GM21576 (cell line): ENCODE results near the gene GBF1.

Experiments
- ATAC-seq: cut with Tn5 transposase; IDR thresholded peaks from one replicate; pipeline ENCODE4 v1.9.1; 2021; ENCODE audit warnings: mild to moderate bottlenecking, moderate library complexity; ENCODE audit not compliant: unreplicated experiment

Gene GBF1

GRCh38 chr10:102334101-102334500 is 88.8 kb downstream of the GBF1 start:
- ATAC-seq: no peak

- no peak for ATAC-seq
These were observed 89.9 kb downstream of the GBF1 start for GRCh38 chr10:102335184-102335583.

GRCh38 chr10:102341038-102341688 is 95.8 kb downstream of the GBF1 start:
- ATAC-seq: no peak

GRCh38 chr10:102342458-102342857 is 97.1 kb downstream of the GBF1 start:
- ATAC-seq: no peak

DNA sequence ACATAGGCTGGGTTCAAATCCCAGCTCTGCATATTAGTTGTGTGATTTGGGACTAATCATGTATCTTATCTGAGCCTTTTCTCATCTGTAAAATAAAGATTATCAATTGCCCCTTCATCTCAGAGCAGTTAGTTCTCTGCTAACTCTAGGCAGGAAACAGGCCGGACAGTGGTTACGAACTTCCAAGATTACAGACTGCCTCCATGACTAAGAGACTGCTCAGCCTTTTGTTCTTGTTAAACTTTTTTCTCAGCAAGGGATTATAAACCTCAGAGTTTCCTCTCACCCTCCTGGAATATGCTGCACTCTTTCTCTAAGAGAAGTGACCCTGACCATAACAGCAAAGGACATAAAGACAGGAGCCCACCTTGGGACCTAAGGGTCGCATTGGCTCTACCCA is 97.6 kb downstream of the GBF1 start:
- no peak for ATAC-seq

DNA sequence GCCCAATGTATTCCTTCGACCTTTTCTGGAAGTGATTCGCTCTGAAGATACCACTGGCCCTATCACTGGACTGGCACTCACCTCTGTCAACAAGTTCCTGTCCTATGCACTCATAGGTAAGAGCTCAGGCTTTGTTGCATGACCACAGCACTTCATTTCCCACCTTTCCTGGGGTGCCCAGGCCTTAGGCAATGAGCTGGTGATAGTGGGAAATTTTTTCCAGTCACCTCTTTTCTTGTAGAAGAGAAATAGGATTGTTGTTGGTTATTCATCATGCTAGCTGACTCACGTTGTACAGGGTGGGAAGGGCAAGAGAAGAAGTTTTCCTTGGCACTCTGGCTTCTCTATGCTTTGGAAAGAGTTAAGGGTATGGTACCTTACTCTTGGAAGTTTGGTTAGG is 98.7 kb downstream of the GBF1 start:
- no peak for ATAC-seq

DNA sequence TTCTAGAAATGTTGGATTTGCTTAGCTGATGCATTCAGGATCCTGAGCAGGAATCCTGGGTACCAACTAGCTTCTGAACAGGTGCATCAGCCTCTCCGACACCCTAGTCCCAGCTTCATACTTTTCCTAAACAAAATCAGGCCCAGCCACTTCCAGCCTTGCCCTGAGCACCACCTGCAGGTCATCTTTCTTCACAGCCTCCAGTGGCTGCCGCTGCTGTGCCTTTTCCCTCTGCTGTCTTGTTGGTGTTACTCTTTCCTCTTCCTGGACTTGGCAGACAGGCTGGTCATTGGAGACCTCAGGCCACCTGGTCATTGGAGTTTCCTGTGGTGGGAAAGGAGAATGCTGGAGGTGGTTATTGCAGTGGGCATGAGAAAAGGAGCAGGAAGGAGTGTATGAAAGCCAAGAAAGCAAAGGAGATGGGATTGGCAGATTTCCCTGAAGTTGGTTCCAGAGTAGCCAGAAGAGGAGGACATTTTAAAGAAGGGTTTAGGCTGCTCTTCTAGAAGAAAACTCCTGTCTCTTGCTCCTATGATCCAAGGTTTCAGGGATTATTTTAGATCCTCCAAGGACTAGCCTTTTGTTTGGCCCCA is 102.0 kb downstream of the GBF1 start:
- ATAC-seq: no peak

GRCh38 chr10:102352066-102352715 is 106.9 kb downstream of the GBF1 start:
- ATAC-seq: no peak

GRCh38 chr10:102354451-102354850 is 109.1 kb downstream of the GBF1 start:
- no peak for ATAC-seq

GRCh38 chr10:102358712-102359382 is 113.5 kb downstream of the GBF1 start:
- ATAC-seq: no peak

GRCh38 chr10:102367441-102367840 is 122.1 kb downstream of the GBF1 start:
- no peak for ATAC-seq

DNA sequence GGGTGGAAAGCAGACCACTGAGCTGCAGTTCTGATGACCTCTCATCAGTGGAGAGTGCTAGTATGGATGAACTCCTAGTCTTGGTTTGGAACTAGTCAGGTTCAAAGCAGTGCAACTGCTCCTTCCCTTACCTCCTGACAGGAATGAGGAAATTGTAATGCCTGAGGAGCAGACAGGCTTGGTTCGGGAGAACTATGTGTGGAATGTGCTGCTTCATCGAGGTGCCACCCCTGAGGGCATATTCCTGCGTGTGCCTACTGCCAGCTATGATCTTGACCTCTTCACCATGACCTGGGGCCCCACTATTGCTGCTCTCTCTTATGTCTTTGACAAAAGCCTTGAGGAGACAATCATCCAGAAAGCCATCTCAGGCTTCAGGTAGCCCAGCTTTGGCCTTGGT is 122.7 kb downstream of the GBF1 start:
- ATAC-seq: no peak

DNA sequence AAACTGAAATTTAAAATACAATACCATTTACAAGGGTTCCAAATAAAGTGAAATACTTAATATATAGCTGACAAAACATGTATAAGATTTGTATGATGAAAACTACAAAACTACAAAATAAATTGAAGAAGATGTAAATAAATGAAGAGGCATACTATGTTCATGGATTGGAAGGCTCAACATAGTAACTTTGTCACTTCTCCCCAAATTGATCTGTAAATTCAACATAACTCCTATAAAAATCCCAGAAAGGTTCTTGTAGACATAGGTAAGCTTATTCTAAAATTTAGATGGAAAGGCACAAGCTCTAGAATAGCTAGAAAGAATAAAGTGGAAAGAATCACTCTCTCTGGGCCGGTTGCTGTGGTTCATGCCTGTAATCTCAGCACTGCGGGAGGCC is 126.0 kb downstream of the GBF1 start:
- no peak for ATAC-seq

- ATAC-seq: no peak
These were observed 129.9 kb downstream of the GBF1 start for GRCh38 chr10:102375250-102375649.

DNA sequence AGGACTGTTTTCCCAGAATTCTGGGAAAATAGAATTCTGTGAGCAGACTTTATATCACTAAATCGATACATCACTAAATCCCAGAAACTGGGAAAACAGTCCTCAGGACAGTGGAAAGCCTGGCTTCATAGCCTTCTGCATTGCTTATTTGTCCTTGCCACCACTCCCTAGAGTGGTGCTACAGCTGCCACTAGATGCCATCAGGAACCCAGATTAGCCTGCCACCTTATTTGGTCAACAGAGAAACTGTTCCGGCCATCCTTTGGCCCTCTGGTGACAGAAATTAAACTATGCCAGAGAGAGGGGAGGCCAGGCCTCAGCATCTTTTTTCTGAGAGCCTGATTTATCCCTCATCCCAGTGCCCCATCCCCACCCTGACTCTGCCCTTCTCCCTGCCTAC is 130.5 kb downstream of the GBF1 start:
- no peak for ATAC-seq

DNA sequence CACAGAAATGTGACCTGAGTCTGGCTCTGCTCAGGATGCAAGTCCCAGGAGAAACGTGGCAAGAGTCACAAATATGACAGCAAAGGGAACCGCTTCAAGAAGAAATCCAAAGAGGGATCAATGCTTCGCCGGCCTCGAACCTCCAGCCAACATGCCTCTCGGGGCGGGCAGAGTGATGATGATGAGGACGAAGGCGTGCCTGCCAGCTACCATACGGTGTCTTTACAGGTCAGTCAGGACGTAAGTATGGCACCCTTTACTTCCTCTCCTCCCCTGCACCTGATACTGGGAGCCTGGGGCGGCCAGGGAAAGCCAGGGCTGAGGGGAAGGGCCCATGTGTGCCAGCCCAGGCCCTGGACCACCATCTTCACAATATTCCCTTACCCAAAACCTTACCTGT is 131.6 kb downstream of the GBF1 start:
- ATAC-seq: no peak

DNA sequence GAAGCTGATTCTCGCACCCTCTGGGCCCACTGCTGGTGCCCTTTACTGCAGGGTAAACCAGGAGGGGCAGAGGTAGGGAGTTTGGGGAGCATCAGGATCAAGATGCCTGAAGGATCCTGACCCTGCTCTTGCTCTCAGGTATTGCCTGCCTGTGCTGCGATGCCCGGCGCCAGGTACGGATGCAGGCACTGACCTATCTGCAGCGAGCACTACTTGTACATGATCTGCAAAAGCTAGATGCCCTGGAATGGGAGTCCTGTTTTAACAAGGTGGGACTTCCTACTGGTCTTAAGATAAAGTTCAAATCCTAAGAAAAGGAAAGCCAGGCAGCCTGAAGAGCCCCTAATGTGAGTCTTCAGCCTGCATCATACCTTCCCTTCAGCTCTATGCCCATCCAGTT is 134.1 kb downstream of the GBF1 start:
- ATAC-seq: no peak

DNA sequence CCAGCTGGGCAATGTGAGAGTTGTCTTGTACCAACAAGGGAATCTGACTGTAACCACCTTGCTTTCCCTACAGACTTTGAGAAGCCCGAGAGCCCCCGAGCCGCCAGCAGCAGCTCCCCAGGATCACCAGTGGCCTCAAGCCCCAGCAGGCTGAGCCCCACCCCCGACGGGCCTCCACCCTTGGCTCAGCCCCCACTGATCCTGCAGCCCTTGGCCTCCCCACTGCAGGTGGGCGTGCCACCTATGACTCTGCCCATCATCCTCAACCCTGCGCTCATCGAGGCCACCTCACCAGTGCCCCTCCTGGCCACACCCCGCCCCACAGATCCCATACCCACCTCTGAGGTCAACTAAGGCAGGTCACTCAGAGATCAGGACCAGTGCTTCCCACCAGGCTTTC is 136.7 kb downstream of the GBF1 start:
- no peak for ATAC-seq

- no peak for ATAC-seq
These were observed 137.5 kb downstream of the GBF1 start for GRCh38 chr10:102382871-102383270.

- ATAC-seq: no peak
These were observed 138.7 kb downstream of the GBF1 start for GRCh38 chr10:102384053-102384452.

DNA sequence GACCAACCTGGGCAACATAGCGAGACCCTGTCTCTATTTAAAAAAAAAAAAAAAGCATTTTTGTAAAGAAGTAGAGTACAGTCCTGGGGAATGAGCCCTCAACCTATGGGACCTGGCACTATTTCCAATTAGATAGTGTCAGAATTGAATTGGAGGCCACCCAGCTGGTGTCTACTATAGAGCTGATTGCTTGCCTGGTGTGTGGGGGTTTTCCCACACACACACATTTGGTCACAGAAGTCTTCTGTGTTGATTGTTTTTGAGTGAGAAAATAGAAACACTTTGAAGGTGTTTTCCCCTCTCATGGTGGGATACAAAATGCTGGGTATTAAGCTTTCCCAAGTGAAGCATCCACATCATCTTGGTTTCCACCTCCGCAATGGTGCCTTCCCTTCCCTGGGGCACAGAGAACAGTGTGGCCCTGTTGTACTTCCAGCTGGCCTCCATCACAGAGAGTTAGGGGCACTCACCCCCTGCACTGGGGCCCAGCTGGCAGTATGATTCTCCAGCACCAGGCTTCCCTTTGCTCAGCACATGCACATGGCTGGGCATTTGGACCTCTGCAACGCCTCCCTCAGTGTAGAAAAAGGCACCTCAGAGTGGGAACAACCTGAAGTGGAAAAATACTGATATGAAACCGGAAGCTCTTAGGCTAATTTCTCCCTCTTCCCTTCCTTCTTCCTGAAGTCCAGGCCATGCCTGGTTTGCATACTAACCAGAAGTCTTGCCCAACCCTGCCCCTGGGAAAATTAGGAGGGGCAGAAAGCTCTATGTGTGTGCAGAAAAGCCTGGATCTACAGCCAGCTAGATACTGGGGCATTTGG is 139.5 kb downstream of the GBF1 start:
- ATAC-seq: no peak
